K562 (cell line): ENCODE data around the gene PARK7. TPM values are rescaled to one million over a fixed set of nuclear protein-coding genes. Genes with fewer than 3 reads are reported as not detected.

Experiments
- RBM22 ChIP-seq: fragments of 200-400 bp; formaldehyde crosslinking; IDR thresholded peaks from 2 replicates; pipeline ENCODE4 v1.6.1; 2018; ENCODE audit warnings: low read length, low read depth; ENCODE audit not compliant: poor library complexity, severe bottlenecking
- THAP12 ChIP-seq: fragments of 250-450 bp; sonication (Bioruptor Pico); IDR thresholded peaks from 2 replicates; pipeline ENCODE4 v1.9.0; 2021; ENCODE audit warnings: mild to moderate bottlenecking, inconsistent platforms
- polyA plus RNA-seq, 8 experiments: library from polyadenylated mRNA; depleted of rRNA in 4 of 8; stranded (reverse) in 5 of 8; unstranded in 3 of 8; fragments of >200 nt; fragmentation: Nextera tagmentation in 2 of 8; fragmentation: Illumina TruSeq in 1 of 8; extraction: Ambion mirVana in 2 of 8; extraction: Trizol in 1 of 8; gene quantifications; 2 replicates each; pipeline versions ENCODE4 v1.2.1 to v1.2.3, GENCODE V29; 2011 to 2014; ENCODE audit warnings: inconsistent platforms in 1 of 8, missing spikeins in 1 of 8
- total RNA-seq, 7 experiments: library from RNA; depleted of rRNA in 6 of 7; stranded (reverse); fragments of >200 nt in 6 of 7; fragmentation: Illumina TruSeq in 2 of 7; extraction: Trizol in 2 of 7; gene quantifications; 2 replicates each; pipeline versions ENCODE4 v1.2.1 to v1.2.3, GENCODE V29; 2011 to 2021; ENCODE audit warnings: low replicate concordance in 1 of 7
- TF ChIP-seq, protein P1 (sequence below): fragments of 200-600 bp; sonication (generic); IDR thresholded peaks from one replicate; pipeline ENCODE4 v1.6.1; 2012; ENCODE audit warnings: mild to moderate bottlenecking, low read depth, low read length, inconsistent platforms

The PARK7 gene
- total and polyA plus RNA-seq, 9 of the 15 experiments (the other 6 are each of a cell fraction or from before 2014, with no cell fraction given): 374 to 1,298 (median 484) TPM

DNA sequence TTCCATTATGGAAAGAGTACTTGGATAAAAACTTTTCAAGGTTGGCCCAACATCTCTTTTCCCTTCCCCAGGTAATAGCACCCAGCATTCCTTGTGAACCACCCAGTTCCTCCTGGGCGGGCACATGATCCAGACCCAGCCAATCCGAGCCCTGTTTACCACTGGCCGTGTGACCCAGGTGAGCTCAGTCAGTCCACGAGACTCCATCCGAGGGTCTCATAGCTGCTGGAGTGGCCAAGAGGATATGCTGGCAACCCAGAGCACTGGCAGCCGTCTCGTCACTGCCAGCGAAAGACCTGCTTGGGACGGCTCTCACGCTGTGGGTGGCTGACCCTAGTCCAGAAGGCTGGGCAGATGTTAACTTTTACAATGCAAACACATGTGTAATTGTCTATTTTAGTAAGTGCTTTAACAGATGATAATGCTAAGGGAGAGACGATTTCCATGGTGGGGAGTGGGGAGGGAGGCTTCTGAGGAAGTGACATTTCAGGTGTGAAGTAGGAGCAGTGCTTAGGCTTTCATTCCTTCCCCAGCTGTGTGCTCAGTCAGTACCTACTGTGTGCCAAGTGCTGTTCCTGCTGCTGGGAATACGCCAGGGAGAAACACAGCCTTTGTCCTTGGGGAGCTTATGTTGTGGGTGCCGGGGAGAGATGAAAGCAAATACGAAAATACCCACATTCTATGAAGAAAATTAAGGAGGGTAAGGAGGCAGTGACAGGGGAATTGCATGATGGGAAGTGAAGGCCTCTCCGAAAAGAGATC, 24.5 kb downstream of the PARK7 start (continued):
- TF ChIP-seq, protein P1, sequence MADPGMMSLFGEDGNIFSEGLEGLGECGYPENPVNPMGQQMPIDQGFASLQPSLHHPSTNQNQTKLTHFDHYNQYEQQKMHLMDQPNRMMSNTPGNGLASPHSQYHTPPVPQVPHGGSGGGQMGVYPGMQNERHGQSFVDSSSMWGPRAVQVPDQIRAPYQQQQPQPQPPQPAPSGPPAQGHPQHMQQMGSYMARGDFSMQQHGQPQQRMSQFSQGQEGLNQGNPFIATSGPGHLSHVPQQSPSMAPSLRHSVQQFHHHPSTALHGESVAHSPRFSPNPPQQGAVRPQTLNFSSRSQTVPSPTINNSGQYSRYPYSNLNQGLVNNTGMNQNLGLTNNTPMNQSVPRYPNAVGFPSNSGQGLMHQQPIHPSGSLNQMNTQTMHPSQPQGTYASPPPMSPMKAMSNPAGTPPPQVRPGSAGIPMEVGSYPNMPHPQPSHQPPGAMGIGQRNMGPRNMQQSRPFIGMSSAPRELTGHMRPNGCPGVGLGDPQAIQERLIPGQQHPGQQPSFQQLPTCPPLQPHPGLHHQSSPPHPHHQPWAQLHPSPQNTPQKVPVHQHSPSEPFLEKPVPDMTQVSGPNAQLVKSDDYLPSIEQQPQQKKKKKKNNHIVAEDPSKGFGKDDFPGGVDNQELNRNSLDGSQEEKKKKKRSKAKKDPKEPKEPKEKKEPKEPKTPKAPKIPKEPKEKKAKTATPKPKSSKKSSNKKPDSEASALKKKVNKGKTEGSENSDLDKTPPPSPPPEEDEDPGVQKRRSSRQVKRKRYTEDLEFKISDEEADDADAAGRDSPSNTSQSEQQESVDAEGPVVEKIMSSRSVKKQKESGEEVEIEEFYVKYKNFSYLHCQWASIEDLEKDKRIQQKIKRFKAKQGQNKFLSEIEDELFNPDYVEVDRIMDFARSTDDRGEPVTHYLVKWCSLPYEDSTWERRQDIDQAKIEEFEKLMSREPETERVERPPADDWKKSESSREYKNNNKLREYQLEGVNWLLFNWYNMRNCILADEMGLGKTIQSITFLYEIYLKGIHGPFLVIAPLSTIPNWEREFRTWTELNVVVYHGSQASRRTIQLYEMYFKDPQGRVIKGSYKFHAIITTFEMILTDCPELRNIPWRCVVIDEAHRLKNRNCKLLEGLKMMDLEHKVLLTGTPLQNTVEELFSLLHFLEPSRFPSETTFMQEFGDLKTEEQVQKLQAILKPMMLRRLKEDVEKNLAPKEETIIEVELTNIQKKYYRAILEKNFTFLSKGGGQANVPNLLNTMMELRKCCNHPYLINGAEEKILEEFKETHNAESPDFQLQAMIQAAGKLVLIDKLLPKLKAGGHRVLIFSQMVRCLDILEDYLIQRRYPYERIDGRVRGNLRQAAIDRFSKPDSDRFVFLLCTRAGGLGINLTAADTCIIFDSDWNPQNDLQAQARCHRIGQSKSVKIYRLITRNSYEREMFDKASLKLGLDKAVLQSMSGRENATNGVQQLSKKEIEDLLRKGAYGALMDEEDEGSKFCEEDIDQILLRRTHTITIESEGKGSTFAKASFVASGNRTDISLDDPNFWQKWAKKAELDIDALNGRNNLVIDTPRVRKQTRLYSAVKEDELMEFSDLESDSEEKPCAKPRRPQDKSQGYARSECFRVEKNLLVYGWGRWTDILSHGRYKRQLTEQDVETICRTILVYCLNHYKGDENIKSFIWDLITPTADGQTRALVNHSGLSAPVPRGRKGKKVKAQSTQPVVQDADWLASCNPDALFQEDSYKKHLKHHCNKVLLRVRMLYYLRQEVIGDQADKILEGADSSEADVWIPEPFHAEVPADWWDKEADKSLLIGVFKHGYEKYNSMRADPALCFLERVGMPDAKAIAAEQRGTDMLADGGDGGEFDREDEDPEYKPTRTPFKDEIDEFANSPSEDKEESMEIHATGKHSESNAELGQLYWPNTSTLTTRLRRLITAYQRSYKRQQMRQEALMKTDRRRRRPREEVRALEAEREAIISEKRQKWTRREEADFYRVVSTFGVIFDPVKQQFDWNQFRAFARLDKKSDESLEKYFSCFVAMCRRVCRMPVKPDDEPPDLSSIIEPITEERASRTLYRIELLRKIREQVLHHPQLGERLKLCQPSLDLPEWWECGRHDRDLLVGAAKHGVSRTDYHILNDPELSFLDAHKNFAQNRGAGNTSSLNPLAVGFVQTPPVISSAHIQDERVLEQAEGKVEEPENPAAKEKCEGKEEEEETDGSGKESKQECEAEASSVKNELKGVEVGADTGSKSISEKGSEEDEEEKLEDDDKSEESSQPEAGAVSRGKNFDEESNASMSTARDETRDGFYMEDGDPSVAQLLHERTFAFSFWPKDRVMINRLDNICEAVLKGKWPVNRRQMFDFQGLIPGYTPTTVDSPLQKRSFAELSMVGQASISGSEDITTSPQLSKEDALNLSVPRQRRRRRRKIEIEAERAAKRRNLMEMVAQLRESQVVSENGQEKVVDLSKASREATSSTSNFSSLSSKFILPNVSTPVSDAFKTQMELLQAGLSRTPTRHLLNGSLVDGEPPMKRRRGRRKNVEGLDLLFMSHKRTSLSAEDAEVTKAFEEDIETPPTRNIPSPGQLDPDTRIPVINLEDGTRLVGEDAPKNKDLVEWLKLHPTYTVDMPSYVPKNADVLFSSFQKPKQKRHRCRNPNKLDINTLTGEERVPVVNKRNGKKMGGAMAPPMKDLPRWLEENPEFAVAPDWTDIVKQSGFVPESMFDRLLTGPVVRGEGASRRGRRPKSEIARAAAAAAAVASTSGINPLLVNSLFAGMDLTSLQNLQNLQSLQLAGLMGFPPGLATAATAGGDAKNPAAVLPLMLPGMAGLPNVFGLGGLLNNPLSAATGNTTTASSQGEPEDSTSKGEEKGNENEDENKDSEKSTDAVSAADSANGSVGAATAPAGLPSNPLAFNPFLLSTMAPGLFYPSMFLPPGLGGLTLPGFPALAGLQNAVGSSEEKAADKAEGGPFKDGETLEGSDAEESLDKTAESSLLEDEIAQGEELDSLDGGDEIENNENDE: no peak
- TF ChIP-seq RBM22 (no peak), THAP12 (CRISPR knock-in tag) (no peak)
